Neural crest cell (in vitro differentiated cells): ENCODE data around the gene TMEM201. TPM values are rescaled to one million over a fixed set of nuclear protein-coding genes. Genes with fewer than 3 reads are reported as not detected.

Experiments
- DNase-seq: peaks from one replicate; pipeline ENCODE4 v3.0.0; 2021; ENCODE audit warnings: low read depth, mixed read lengths, low spot score
- H3K27ac Mint-ChIP-seq: one replicate; pipeline ENCODE4 v1.8.0; 2021; ENCODE audit warnings: mild to moderate bottlenecking, mixed read lengths; ENCODE audit not compliant: unreplicated experiment
- H3K27me3 Mint-ChIP-seq: 2 replicates; pipeline ENCODE4 v1.8.0; 2021; ENCODE audit warnings: low read depth, mild to moderate bottlenecking, mixed read lengths
- H3K36me3 Mint-ChIP-seq: 2 replicates; pipeline ENCODE4 v1.8.0; 2021; ENCODE audit warnings: low read depth, mild to moderate bottlenecking, mixed read lengths
- H3K4me1 Mint-ChIP-seq: 2 replicates; pipeline ENCODE4 v1.8.0; 2021; ENCODE audit warnings: mixed read lengths
- H3K4me3 Mint-ChIP-seq: one replicate; pipeline ENCODE4 v1.8.0; 2021; ENCODE audit warnings: mild to moderate bottlenecking, mixed read lengths
- H3K9me3 Mint-ChIP-seq: 2 replicates; pipeline ENCODE4 v1.8.0; 2021; ENCODE audit warnings: mixed read lengths
- total RNA-seq: library from RNA; stranded (reverse); gene quantifications from 2 replicates; pipeline ENCODE4 v1.2.1, GENCODE V29; 2021
- TF ChIP-seq, protein P1 (sequence below): fragments of 200-600 bp; sonication (generic); conservative IDR thresholded peaks from 2 replicates; pipeline ENCODE4 v1.5.0; 2021; ENCODE audit warnings: antibody characterized with exemption, mild to moderate bottlenecking

The TMEM201 gene
- total RNA-seq, 1 donor from 2014 or later, result 41.4 TPM

- no peaks in the 10 kb centered on the region for H3K9me3 Mint-ChIP-seq
- H3K27me3 Mint-ChIP-seq, result peaks cover 64% of the 10 kb centered on the region
- peak; percentile 45 for DNase-seq
- peak within 1 kb of the TSS; percentile 84 for H3K4me3 Mint-ChIP-seq
- H3K36me3 Mint-ChIP-seq, result no peaks in the 10 kb centered on the region
- TF ChIP-seq, protein P1, sequence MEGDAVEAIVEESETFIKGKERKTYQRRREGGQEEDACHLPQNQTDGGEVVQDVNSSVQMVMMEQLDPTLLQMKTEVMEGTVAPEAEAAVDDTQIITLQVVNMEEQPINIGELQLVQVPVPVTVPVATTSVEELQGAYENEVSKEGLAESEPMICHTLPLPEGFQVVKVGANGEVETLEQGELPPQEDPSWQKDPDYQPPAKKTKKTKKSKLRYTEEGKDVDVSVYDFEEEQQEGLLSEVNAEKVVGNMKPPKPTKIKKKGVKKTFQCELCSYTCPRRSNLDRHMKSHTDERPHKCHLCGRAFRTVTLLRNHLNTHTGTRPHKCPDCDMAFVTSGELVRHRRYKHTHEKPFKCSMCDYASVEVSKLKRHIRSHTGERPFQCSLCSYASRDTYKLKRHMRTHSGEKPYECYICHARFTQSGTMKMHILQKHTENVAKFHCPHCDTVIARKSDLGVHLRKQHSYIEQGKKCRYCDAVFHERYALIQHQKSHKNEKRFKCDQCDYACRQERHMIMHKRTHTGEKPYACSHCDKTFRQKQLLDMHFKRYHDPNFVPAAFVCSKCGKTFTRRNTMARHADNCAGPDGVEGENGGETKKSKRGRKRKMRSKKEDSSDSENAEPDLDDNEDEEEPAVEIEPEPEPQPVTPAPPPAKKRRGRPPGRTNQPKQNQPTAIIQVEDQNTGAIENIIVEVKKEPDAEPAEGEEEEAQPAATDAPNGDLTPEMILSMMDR, result no peak
- H3K4me1 Mint-ChIP-seq, result peaks cover 4% of the 10 kb centered on the region
- H3K27ac Mint-ChIP-seq, result peak within 1 kb of the TSS; percentile 73
Measured at GRCh38 chr1:9651565-9652378, 63.1 kb downstream of the TMEM201 start, which contains the start of gene PIK3CD. TSS of gene PIK3CD (plus strand) at chr1:9651731. CDS start at chr1:9710456, 58,725 bp downstream.

- peaks cover 68% of the 10 kb centered on the region for H3K27me3 Mint-ChIP-seq
- no peak for DNase-seq
- TF ChIP-seq, protein P1, result no peak
Measured at GRCh38 chr1:9652379-9653209, 63.9 kb downstream of the TMEM201 start.

GRCh38 chr1:9653210-9653490, 64.4 kb downstream of the TMEM201 start:
- Mint-ChIP-seq H3K36me3 (no peaks in the 10 kb centered on the region), H3K4me1 (peaks cover 8% of the 10 kb centered on the region), H3K9me3 (no peaks in the 10 kb centered on the region), H3K4me3 (peak overlapping the region; percentile 65), H3K27me3 (peaks cover 68% of the 10 kb centered on the region), H3K27ac (no peak overlapping the region)
- DNase-seq, result no peak
- TF ChIP-seq, protein P1, result no peak

More at GRCh38 chr1:9652379-9653209, 63.9 kb downstream of the TMEM201 start:
- Mint-ChIP-seq H3K36me3 (no peaks in the 10 kb centered on the region), H3K9me3 (no peaks in the 10 kb centered on the region), H3K4me3 (peak overlapping the region; percentile 65), H3K4me1 (peaks cover 6% of the 10 kb centered on the region), H3K27ac (no peak overlapping the region)

DNA sequence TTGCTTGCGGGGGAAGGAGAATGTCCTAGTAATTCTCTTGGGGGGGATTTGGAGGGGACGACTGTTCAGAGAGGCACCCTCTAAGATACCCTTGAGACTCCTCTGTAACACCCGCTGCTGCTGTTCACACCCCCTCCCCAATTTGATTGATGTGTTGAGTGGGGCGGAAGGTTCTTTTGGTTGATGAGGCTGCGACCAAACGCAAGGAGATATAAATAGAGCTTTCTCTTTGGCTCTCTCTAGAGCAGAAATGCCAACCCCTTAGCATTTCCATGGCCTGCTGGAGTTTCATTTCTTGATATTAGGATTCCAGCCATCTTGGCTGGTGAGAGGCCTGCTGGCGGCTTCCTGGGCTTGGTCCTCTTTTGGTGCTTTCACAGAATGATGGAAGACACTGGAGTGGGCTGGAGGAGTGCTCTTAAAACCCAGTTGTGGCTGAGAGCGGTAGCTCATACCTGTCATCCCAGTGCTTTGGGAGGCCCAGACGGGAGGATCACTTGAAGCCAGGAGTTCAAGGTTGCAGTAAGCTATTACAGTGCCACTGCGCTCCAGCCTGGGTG, 64.9 kb downstream of the TMEM201 start:
- Mint-ChIP-seq H3K4me1 (peaks cover 8% of the 10 kb centered on the region), H3K27ac (no peak overlapping the region), H3K9me3 (no peaks in the 10 kb centered on the region), H3K27me3 (peaks cover 64% of the 10 kb centered on the region), H3K36me3 (no peaks in the 10 kb centered on the region), H3K4me3 (peak overlapping the region; percentile 65)
- DNase-seq, result no peak
- TF ChIP-seq, protein P1, result no peak

GRCh38 chr1:9654051-9654833, 65.5 kb downstream of the TMEM201 start:
- H3K9me3 Mint-ChIP-seq, result no peaks in the 10 kb centered on the region
- peaks cover 61% of the 10 kb centered on the region for H3K27me3 Mint-ChIP-seq
- H3K27ac Mint-ChIP-seq, result no peak overlapping the region
- no peaks in the 10 kb centered on the region for H3K36me3 Mint-ChIP-seq
- no peak for DNase-seq
- H3K4me3 Mint-ChIP-seq, result no peak overlapping the region
- TF ChIP-seq, protein P1, result no peak
- H3K4me1 Mint-ChIP-seq, result peaks cover 8% of the 10 kb centered on the region
